B cell (primary cell): ENCODE data around the gene MLEC. TPM values are rescaled to one million over a fixed set of nuclear protein-coding genes. Genes with fewer than 3 reads are reported as not detected.

Source experiments
- ATAC-seq: fragments of 200-7000 bp; cut with Tn5 transposase; one replicate; pipeline ENCODE4 v1.10.0; 2021; ENCODE audit warnings: low read depth, mild to moderate bottlenecking, moderate number of reproducible peaks, moderate library complexity
- CTCF ChIA-PET: fragments of 350-600 bp; sonication (Branson Sonifier 250); formaldehyde crosslinking; loops from one replicate; lab custom pipeline; 2021; ENCODE audit warnings: antibody characterized with exemption, inconsistent platforms; lab: Charles Lee
- POLR2A ChIA-PET: fragments of 350-600 bp; sonication (Branson Sonifier 250); formaldehyde crosslinking; loops from one replicate; lab custom pipeline; 2021; ENCODE audit warnings: antibody characterized with exemption; lab: Charles Lee
- DNase-seq: peaks from one replicate; pipeline ENCODE4 v3.0.0; 2013
- H2AFZ ChIP-seq: 2 replicates; pipeline ENCODE4 v1.6.1; 2012; ENCODE audit warnings: mild to moderate bottlenecking, low read depth, low read length; ENCODE audit not compliant: insufficient read depth, poor library complexity, severe bottlenecking
- H3K27ac ChIP-seq, 2 donors: 1 replicate in 1 of 2; 2 replicates in 1 of 2; pipeline ENCODE4 v1.5.1; 2012 to 2013; ENCODE audit warnings: low read length in 2 of 2, mild to moderate bottlenecking in 2 of 2, moderate library complexity in 1 of 2
- H3K27me3 ChIP-seq, 4 experiments: fragments of 200-600 bp in 1 of 4; sonication (generic) in 1 of 4; replicated peaks in 1 of 4; 1 replicate in 2 of 4; 2 replicates in 2 of 4; pipeline versions ENCODE4 v1.6.1 to v1.7.0; 2013 to 2016; ENCODE audit warnings: low read length in 3 of 4, mild to moderate bottlenecking in 2 of 4, mixed read lengths in 1 of 4, moderate library complexity in 1 of 4; ENCODE audit not compliant: insufficient read depth in 4 of 4, control insufficient read depth in 3 of 4; ENCODE audit errors: control extremely low read depth in 1 of 4
- H3K36me3 ChIP-seq, 2 experiments: replicated peaks in 1 of 2; 1 replicate in 1 of 2; 2 replicates in 1 of 2; pipeline versions ENCODE4 v1.6.1 to v1.7.1; 2013; ENCODE audit warnings: low read length in 1 of 2; ENCODE audit not compliant: insufficient read depth in 2 of 2, control insufficient read depth in 1 of 2; ENCODE audit errors: control extremely low read depth in 1 of 2, extremely low read depth in 1 of 2
- H3K4me1 ChIP-seq, 2 donors: fragments of 200-600 bp in 1 of 2; sonication (generic) in 1 of 2; 1 replicate in 1 of 2; 2 replicates in 1 of 2; pipeline versions ENCODE4 v1.5.1 to v1.6.1; 2013 to 2017; ENCODE audit warnings: low read length in 2 of 2; ENCODE audit not compliant: control insufficient read depth in 2 of 2, insufficient read depth in 2 of 2
- H3K4me2 ChIP-seq: replicated peaks from 2 replicates; pipeline ENCODE3; 2012; ENCODE audit warnings: mild to moderate bottlenecking, low read depth, low read length; ENCODE audit not compliant: poor library complexity, severe bottlenecking
- H3K4me3 ChIP-seq, 5 experiments: fragments of 200-600 bp in 1 of 5; sonication (generic) in 1 of 5; 1 replicate in 3 of 5; 2 replicates in 2 of 5; pipeline versions ENCODE4 v1.5.1 to v1.7.0; 2011 to 2016; ENCODE audit warnings: low read length in 4 of 5, mild to moderate bottlenecking in 4 of 5, low read depth in 2 of 5, control low read depth in 1 of 5, moderate library complexity in 1 of 5; ENCODE audit not compliant: insufficient read depth in 1 of 5; ENCODE audit errors: control extremely low read depth in 1 of 5, extremely low read depth in 1 of 5
- H3K79me2 ChIP-seq: fragments of 200-600 bp; sonication (generic); one replicate; pipeline ENCODE4 v1.6.0; 2016; ENCODE audit warnings: low read length; ENCODE audit not compliant: control insufficient read depth, insufficient read depth
- H3K9ac ChIP-seq: fragments of 200-600 bp; sonication (generic); 2 replicates; pipeline ENCODE4 v1.6.1; 2017; ENCODE audit warnings: mild to moderate bottlenecking, low read length, moderate library complexity
- H3K9me3 ChIP-seq, 3 donors: one replicate each; pipeline versions ENCODE4 v1.6.1 to v1.7.1; 2013; ENCODE audit warnings: low read length in 2 of 3; ENCODE audit not compliant: control insufficient read depth in 2 of 3, insufficient read depth in 1 of 3; ENCODE audit errors: control extremely low read depth in 1 of 3
- H4K20me1 ChIP-seq: 2 replicates; pipeline ENCODE4 v1.6.0; 2012; ENCODE audit warnings: mild to moderate bottlenecking, low read length; ENCODE audit not compliant: insufficient read depth, control insufficient read depth, poor library complexity, severe bottlenecking
- H3K27ac Mint-ChIP-seq: one replicate; pipeline ENCODE4 v1.8.0; 2021; ENCODE audit warnings: mixed read lengths
- H3K27me3 Mint-ChIP-seq: one replicate; pipeline ENCODE4 v1.8.0; 2021; ENCODE audit warnings: mixed read lengths
- H3K4me1 Mint-ChIP-seq: one replicate; pipeline ENCODE4 v1.8.0; 2021; ENCODE audit warnings: mixed read lengths
- H3K4me3 Mint-ChIP-seq: one replicate; pipeline ENCODE4 v1.8.0; 2021; ENCODE audit warnings: mixed read lengths
- H3K9me3 Mint-ChIP-seq: one replicate; pipeline ENCODE4 v1.8.0; 2022; ENCODE audit warnings: mixed read lengths; ENCODE audit not compliant: insufficient read depth
- EZH2 ChIP-seq: IDR thresholded peaks from 2 replicates; pipeline ENCODE4 v1.6.1; 2012; ENCODE audit warnings: borderline replicate concordance, low read depth, mild to moderate bottlenecking, moderate library complexity, low read length; ENCODE audit not compliant: insufficient read depth, poor library complexity, severe bottlenecking
- WGBS: methylation state at CpG from one replicate; pipeline ENCODE4 v1.1.5; 2013; ENCODE audit warnings: missing lambda C conversion rate; ENCODE audit not compliant: insufficient coverage; 5-methylcytosine and 5-hydroxymethylcytosine counted together
- intact Hi-C: fragments of 100-400 bp; cut with micrococcal nuclease; formaldehyde crosslinking; loops from one replicate; pipeline ENCODE4 v1.10.0; 2022
- polyA plus RNA-seq: library from polyadenylated mRNA; depleted of rRNA; stranded (reverse); fragments of >200 nt; gene quantifications from 2 replicates; pipeline ENCODE4 v1.2.3, GENCODE V29; 2012
- total RNA-seq, 2 donors: library from RNA; stranded (reverse); fragments of 120-200 nt in 1 of 2; gene quantifications; 1 replicate in 1 of 2; 2 replicates in 1 of 2; pipeline versions ENCODE4 v1.2.3 to v1.2.4, GENCODE V29; 2013 to 2022
- TF ChIP-seq, protein P1 (sequence below): fragments of 200-600 bp; IDR thresholded peaks from one replicate; pipeline ENCODE4 v1.8.0; 2022; ENCODE audit warnings: antibody characterized with exemption, mild to moderate bottlenecking

MLEC gene
- total and polyA plus RNA-seq, 2 donors (not counting 1 experiment from before 2014, with no cell fraction given), result 5.5 to 52.6 TPM

DNA sequence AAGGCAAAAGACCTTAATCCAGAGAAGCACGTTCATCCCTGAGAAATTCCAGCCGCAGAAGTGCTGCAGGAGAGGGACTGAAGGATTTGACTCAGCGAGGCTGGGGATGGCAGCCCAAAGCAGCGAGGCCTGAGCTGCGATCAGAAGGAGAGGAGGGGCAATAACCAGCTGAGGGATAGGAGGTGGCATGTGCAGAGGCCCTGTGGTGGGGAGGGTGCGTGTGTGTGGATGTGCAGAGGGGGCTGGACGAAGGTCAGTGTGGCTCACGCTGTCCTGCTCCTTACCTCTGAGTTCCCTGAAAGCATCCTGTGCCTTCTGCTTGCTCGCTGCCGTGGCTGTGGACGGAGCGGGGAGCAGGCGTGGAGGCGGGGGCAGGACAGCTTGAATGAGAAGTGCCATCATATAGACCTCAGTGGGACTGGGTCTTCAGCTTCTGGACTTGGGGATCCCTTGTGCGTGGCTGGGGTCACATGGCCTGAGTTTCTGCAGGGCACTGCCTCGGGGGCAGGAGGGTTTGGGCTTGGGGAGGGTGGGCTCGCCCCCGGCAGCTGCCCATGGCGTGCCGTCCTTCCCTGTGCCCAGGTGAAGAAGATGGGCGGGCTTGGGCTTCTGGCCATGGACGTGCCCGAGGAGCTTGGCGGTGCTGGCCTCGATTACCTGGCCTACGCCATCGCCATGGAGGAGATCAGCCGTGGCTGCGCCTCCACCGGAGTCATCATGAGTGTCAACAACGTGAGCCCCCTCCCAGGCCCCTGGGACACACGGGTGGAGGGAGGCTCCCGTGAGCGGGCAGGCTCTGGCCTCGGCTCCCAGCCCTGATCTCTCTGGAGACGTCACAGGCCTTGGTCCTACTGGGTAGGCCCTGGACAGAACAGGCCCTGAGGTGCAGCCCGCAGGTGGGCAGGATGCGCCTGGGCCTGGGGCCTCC, 49.7 kb downstream of the MLEC start:
- Histone ChIP-seq H3K79me2 (no peaks in the 10 kb centered on the region), H4K20me1 (no peaks in the 10 kb centered on the region), H3K27ac (no peak overlapping the region), H3K4me3 (no peak overlapping the region), H3K4me2 (no peak overlapping the region), H2AFZ (no peak overlapping the region), H3K9ac (no peak overlapping the region), H3K4me1 (no peaks in the 10 kb centered on the region), H3K9me3 (no peaks in the 10 kb centered on the region), H3K36me3 (peaks cover 0 to 3% of the 10 kb centered on the region in 2 experiments), H3K27me3 (no peaks in the 10 kb centered on the region)
- Mint-ChIP-seq H3K27ac (no peak overlapping the region), H3K27me3 (no peaks in the 10 kb centered on the region), H3K4me3 (no peak overlapping the region), H3K9me3 (no peaks in the 10 kb centered on the region), H3K4me1 (no peaks in the 10 kb centered on the region)
- no peak for ATAC-seq
- ChIA-PET CTCF (no interaction called here), POLR2A (interaction anchor here (0.6 kb wide), 2 partner anchors 9 to 239 kb away, joined by 3 to 5 read pairs; no protein-coding TSS in a partner anchor)
- TF ChIP-seq, protein P1, sequence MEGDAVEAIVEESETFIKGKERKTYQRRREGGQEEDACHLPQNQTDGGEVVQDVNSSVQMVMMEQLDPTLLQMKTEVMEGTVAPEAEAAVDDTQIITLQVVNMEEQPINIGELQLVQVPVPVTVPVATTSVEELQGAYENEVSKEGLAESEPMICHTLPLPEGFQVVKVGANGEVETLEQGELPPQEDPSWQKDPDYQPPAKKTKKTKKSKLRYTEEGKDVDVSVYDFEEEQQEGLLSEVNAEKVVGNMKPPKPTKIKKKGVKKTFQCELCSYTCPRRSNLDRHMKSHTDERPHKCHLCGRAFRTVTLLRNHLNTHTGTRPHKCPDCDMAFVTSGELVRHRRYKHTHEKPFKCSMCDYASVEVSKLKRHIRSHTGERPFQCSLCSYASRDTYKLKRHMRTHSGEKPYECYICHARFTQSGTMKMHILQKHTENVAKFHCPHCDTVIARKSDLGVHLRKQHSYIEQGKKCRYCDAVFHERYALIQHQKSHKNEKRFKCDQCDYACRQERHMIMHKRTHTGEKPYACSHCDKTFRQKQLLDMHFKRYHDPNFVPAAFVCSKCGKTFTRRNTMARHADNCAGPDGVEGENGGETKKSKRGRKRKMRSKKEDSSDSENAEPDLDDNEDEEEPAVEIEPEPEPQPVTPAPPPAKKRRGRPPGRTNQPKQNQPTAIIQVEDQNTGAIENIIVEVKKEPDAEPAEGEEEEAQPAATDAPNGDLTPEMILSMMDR, result no peak
- TF ChIP-seq EZH2, result no peak
- DNase-seq, result no peak
- intact Hi-C loops, result no loop called here
- WGBS, result 95% methylated on average over 38 of the region's 38 CpGs
